OCI-LY1 (cell line): Measurements from ENCODE around the gene RAB6A.
"Not testable (repeated sequence)": the region's sequence is repeated elsewhere in the genome, so short reads cannot be mapped to it uniquely, and the experiment has no call there.

Experiments used
- H2AFZ ChIP-seq: fragments of 200-600 bp; sonication (generic), shearing (Covaris generic); 2 replicates; pipeline ENCODE4 v1.6.0; 2014; ENCODE audit warnings: antibody characterized with exemption, mild to moderate bottlenecking, low read length
- H3F3A ChIP-seq: fragments of 200-600 bp; sonication (generic), shearing (Covaris generic); 2 replicates; pipeline ENCODE4 v1.6.0; 2014; ENCODE audit warnings: mild to moderate bottlenecking, antibody characterized with exemption, low read length, moderate library complexity; ENCODE audit not compliant: insufficient read depth
- H3K27ac ChIP-seq: fragments of 200-600 bp; sonication (generic); 2 replicates; pipeline ENCODE4 v1.5.1; 2014; ENCODE audit warnings: low read length, mixed run types, mild to moderate bottlenecking, low read depth; ENCODE audit not compliant: poor library complexity, severe bottlenecking
- H3K27me3 ChIP-seq: fragments of 200-600 bp; sonication (generic); 2 replicates; pipeline ENCODE4 v1.6.0; 2014; ENCODE audit warnings: antibody characterized with exemption, mild to moderate bottlenecking, low read length, moderate library complexity; ENCODE audit not compliant: insufficient read depth
- H3K36me3 ChIP-seq: fragments of 200-600 bp; sonication (generic); 2 replicates; pipeline ENCODE4 v1.6.1; 2014; ENCODE audit warnings: mild to moderate bottlenecking, antibody characterized with exemption, low read length, moderate library complexity, mixed read lengths; ENCODE audit not compliant: insufficient read depth
- H3K4me1 ChIP-seq: fragments of 200-600 bp; sonication (generic); 2 replicates; pipeline ENCODE4 v1.5.1; 2014; ENCODE audit warnings: mild to moderate bottlenecking, low read length, moderate library complexity; ENCODE audit not compliant: insufficient read depth, severe bottlenecking
- H3K4me2 ChIP-seq: fragments of 200-600 bp; sonication (generic), shearing (Covaris generic); 2 replicates; pipeline ENCODE4 v1.6.1; 2014; ENCODE audit warnings: low read length
- H3K4me3 ChIP-seq: fragments of 200-600 bp; sonication (generic); 2 replicates; pipeline ENCODE4 v1.5.1; 2014; ENCODE audit warnings: low read length, low read depth, mild to moderate bottlenecking, mixed read lengths; ENCODE audit not compliant: poor library complexity, severe bottlenecking
- H3K79me2 ChIP-seq: fragments of 200-600 bp; shearing (Covaris generic); 2 replicates; pipeline ENCODE4 v1.6.1; 2016; ENCODE audit warnings: mixed run types, low read length, mixed read lengths; ENCODE audit not compliant: insufficient read depth
- H3K9ac ChIP-seq: fragments of 200-600 bp; sonication (generic), shearing (Covaris generic); 2 replicates; pipeline ENCODE4 v1.6.1; 2014; ENCODE audit warnings: mild to moderate bottlenecking, low read length, mixed read lengths
- H3K9me2 ChIP-seq: fragments of 200-600 bp; sonication (generic), shearing (Covaris generic); 2 replicates; pipeline ENCODE4 v1.6.1; 2014; ENCODE audit warnings: low read depth, mild to moderate bottlenecking, low read length, mixed read lengths
- H3K9me3 ChIP-seq: fragments of 200-600 bp; shearing (Covaris generic); 2 replicates; pipeline ENCODE4 v1.6.1; 2014; ENCODE audit warnings: low read length, mixed read lengths
- H4K20me1 ChIP-seq: fragments of 200-600 bp; sonication (generic), shearing (Covaris generic); 2 replicates; pipeline ENCODE4 v1.6.0; 2016; ENCODE audit warnings: mild to moderate bottlenecking, low read length; ENCODE audit not compliant: insufficient read depth
- CTCF ChIP-seq: fragments of 200-600 bp; sonication (generic), shearing (Covaris generic); IDR thresholded peaks from 2 replicates; pipeline ENCODE4 v1.5.1; 2017; ENCODE audit warnings: mild to moderate bottlenecking, antibody characterized with exemption, low read length, moderate library complexity, mixed read lengths
- EZH2 ChIP-seq: fragments of 200-600 bp; sonication (generic), shearing (Covaris generic); IDR thresholded peaks from 2 replicates; pipeline ENCODE4 v1.8.0; 2017; ENCODE audit warnings: borderline replicate concordance, mixed run types, mild to moderate bottlenecking, antibody characterized with exemption, low read length, moderate library complexity, mixed read lengths

RAB6A gene

GRCh38 chr11:73743045-73743444 lies 17.8 kb downstream of the RAB6A start:
- Histone ChIP-seq H3K79me2 (peaks cover 54% of the 10 kb centered on the region), H3K4me3 (no peak overlapping the region), H4K20me1 (no peaks in the 10 kb centered on the region), H3K9ac (no peak overlapping the region), H3K9me2 (no peaks in the 10 kb centered on the region), H3K27ac (no peak overlapping the region), H3K9me3 (no peaks in the 10 kb centered on the region), H3K27me3 (no peaks in the 10 kb centered on the region), H3K4me1 (peaks cover 19% of the 10 kb centered on the region), H3F3A (no peaks in the 10 kb centered on the region), H3K4me2 (no peak overlapping the region), H3K36me3 (no peaks in the 10 kb centered on the region), H2AFZ (no peak overlapping the region)
- TF ChIP-seq EZH2, result no peak
- TF ChIP-seq CTCF, result no peak

DNA sequence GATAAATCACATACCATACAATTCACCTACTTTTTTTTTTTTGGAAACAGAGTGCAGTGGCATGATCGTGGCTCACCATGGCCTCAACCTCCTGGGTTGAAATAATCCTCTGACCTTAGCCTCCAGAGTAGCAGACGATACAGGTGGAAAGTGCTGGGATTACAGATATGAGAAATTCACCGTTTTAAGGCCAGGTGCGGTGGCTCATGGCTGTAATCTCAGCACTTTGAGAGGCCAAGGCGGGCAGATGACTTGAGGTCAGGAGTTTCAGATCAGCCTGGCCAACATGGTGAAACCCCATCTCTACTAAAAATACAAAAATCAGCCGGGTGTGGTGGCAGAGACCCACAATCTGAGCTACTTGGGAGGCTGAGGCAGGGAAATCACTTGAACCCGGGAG lies 24.9 kb downstream of the RAB6A start:
- not testable (repeated sequence) for H2AFZ ChIP-seq, H3K36me3 ChIP-seq, H3K9ac ChIP-seq, H3K27ac ChIP-seq, H3F3A ChIP-seq, H3K9me3 ChIP-seq, H3K4me3 ChIP-seq, H3K4me2 ChIP-seq, H3K4me1 ChIP-seq, H3K9me2 ChIP-seq, H4K20me1 ChIP-seq, H3K27me3 ChIP-seq
- peaks cover 33% of the 10 kb centered on the region for H3K79me2 ChIP-seq

DNA sequence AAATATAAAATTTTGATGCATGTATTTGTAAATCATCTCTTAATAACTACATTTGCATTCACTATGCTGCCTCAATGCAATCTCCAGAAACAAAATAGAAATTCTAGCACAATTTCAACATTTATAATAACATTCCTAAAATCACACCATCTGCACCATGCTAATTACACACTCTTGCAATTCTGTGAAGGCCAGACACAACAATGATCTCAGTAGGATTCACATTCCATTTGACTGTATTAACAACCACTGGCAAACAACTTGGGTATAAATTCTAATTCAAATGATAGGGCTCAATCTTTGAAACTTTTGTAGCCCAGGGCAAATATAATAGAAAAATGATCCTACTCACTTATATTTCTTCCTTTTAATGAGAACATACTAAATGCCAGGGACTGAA lies 25.9 kb downstream of the RAB6A start:
- Histone ChIP-seq H3K27ac (no peak overlapping the region), H3F3A (no peaks in the 10 kb centered on the region), H3K4me1 (no peaks in the 10 kb centered on the region), H3K9ac (no peak overlapping the region), H3K36me3 (no peaks in the 10 kb centered on the region), H3K9me3 (no peaks in the 10 kb centered on the region), H2AFZ (no peak overlapping the region), H3K4me2 (no peak overlapping the region), H4K20me1 (no peaks in the 10 kb centered on the region), H3K27me3 (no peaks in the 10 kb centered on the region), H3K4me3 (no peak overlapping the region), H3K9me2 (no peaks in the 10 kb centered on the region), H3K79me2 (peaks cover 30% of the 10 kb centered on the region)
- TF ChIP-seq CTCF (no peak), EZH2 (no peak)

DNA sequence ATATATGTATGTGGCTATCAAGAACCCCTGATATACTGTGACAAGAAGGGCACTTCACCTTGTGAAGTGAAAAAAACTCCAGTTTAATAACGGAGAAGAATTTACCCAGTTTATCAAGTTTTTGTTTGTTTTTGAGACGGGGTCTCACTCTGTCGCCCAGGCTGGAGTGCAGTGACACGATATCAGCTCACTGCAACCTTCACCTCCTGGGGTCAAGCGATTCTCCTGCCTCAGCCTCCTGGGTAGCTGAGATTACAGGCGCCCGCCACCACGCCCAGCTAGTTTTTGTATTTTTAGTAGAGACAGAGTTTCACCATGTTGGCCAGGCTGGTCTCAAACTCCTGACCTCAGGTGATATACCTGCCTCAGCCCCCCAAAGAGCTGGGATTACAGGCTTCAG lies 26.9 kb downstream of the RAB6A start:
- not testable (repeated sequence) for H3K4me3 ChIP-seq, H4K20me1 ChIP-seq

DNA sequence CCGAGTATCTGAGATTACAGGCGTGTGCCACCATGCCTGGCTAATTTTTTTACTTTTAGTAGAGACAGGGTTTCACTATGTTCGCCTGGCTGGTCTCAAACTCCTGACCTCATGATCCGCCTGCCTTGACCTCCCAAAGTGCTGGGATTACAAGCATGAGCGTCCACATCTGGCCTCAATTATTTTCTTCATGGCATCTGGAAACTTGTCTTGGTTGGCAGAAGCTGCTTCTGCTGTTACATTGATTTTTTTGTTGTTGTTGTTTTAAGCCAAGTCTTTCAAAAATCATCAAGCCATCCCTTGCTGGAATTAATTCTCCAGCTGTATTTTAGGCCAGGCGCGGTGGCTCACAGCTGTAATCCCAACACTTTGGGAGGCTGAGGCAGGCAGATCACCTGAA lies 27.9 kb downstream of the RAB6A start:
- not testable (repeated sequence) for H3K9me3 ChIP-seq, H3K9me2 ChIP-seq, H3K4me1 ChIP-seq, H3K9ac ChIP-seq, H3K4me3 ChIP-seq, H3K27me3 ChIP-seq, H3K27ac ChIP-seq, H3K4me2 ChIP-seq, H3F3A ChIP-seq, H4K20me1 ChIP-seq, H3K36me3 ChIP-seq, H2AFZ ChIP-seq
- H3K79me2 ChIP-seq, result peaks cover 22% of the 10 kb centered on the region

More for the DNA sequence above, 26.9 kb downstream of the RAB6A start:
- H3K79me2 ChIP-seq, result peaks cover 25% of the 10 kb centered on the region
- H3K9me2 ChIP-seq, H3F3A ChIP-seq, H3K4me2 ChIP-seq, H3K9ac ChIP-seq, H3K36me3 ChIP-seq, H3K27me3 ChIP-seq, H3K9me3 ChIP-seq, H2AFZ ChIP-seq, H3K27ac ChIP-seq, H3K4me1 ChIP-seq: not testable (repeated sequence)
